HuH-7 (cell line): Measurements from ENCODE around the gene PRAC2.
"Not testable (repeated sequence)": the region's sequence is repeated elsewhere in the genome, so short reads cannot be mapped to it uniquely, and the experiment has no call there.

ENCODE experiments used
- DNase-seq: peaks from one replicate; pipeline ENCODE4 v3.0.0; 2011; ENCODE audit warnings: low spot score

Gene PRAC2

GRCh38 chr17:48722915-48723422 lies at the start of gene PRAC2:
Gene PRAC2 (plus strand): TSS chr17:48723185. CDS start chr17:48724411, 1,226 bp downstream.
- DNase-seq = no peak

GRCh38 chr17:48676963-48677558 lies 45.9 kb upstream of the PRAC2 start:
- no peak for DNase-seq

GRCh38 chr17:48678141-48678971 lies 44.6 kb upstream of the PRAC2 start:
- DNase-seq = peak; percentile 79

- no peak for DNase-seq
Observed at GRCh38 chr17:48679385-48680096, 43.4 kb upstream of the PRAC2 start.

GRCh38 chr17:48681609-48682008 lies 41.4 kb upstream of the PRAC2 start:
- no peak for DNase-seq

GRCh38 chr17:48690655-48691054 lies 32.3 kb upstream of the PRAC2 start:
- no peak for DNase-seq

- DNase-seq = no peak
Observed at GRCh38 chr17:48692049-48692448, 30.9 kb upstream of the PRAC2 start.

- DNase-seq = no peak
Observed at GRCh38 chr17:48693178-48693577, 29.8 kb upstream of the PRAC2 start.

- no peak for DNase-seq
Observed at GRCh38 chr17:48701864-48702532, 21.0 kb upstream of the PRAC2 start.

GRCh38 chr17:48704361-48705248 lies 18.4 kb upstream of the PRAC2 start:
- no peak for DNase-seq

- DNase-seq = peak; percentile 5
Observed at GRCh38 chr17:48711128-48711527, 11.9 kb upstream of the PRAC2 start.

- no peak for DNase-seq
Observed at GRCh38 chr17:48715496-48716399, 7.2 kb upstream of the PRAC2 start.

- DNase-seq = not testable (repeated sequence)
Observed at GRCh38 chr17:48716549-48716948, 6.4 kb upstream of the PRAC2 start.

- DNase-seq = no peak
Observed at GRCh38 chr17:48717367-48718226, 5.4 kb upstream of the PRAC2 start.

GRCh38 chr17:48718227-48718760 lies 4.7 kb upstream of the PRAC2 start:
- DNase-seq = no peak

- DNase-seq = no peak
Observed at GRCh38 chr17:48718761-48719641, 4.0 kb upstream of the PRAC2 start.

GRCh38 chr17:48719642-48720265 lies 3.2 kb upstream of the PRAC2 start:
- no peak for DNase-seq
